ENCODE data around the gene GPATCH8. TPM values are rescaled to one million over a fixed set of nuclear protein-coding genes. Genes with fewer than 3 reads are reported as not detected.

Gene GPATCH8
- polyA plus RNA-seq, 1 donor from 2014 or later: 24.5 TPM

DNA sequence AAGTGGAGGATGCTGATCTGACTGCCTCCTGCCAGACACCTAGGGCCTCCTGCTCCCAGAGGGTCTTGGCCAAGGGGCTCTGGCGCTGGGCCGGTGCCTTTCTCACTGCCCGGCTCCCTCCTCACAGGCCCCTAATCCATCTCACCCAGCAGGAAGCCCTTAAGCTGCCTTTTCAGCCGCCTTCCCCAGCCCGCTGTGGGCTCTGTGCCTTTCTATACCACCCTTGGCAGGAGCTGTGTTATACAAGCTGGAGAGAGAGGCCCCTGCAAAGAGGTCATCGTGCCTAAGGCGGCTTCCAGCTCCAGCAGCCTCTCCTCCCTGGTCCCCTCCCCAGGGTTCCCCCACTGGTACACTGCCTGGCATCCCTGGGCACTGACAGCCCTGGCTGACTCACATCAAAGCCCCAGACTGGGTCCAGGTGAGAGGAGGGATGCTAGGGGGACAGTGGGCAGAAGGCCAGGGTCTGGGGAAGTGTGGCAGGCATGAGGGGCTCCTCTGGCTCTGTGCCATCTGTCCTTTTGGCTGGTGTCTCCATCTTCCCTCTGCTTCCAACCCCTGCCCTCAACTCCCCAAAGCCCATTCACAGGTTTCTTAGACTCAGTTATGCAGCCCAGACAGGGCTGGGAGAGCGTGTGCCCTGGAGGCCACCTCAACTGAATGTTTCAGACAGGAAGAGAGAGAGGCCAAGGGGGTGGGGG, 38.8 kb upstream of the GPATCH8 start:
- Histone ChIP-seq H3K4me2 (ENCODE audit: low read length) (no peak overlapping the region), H4K20me1 (ENCODE audit: insufficient read depth) (no peaks in the 10 kb centered on the region), H3K9ac (ENCODE audit: low read length) (no peak overlapping the region), H3K79me2 (replicated peaks; ENCODE audit: insufficient read depth, low read length) (no peaks in the 10 kb centered on the region), H3K9me3 (ENCODE audit: low read length) (no peaks in the 10 kb centered on the region), H3K9me2 (ENCODE audit: insufficient read depth, low read length) (no peaks in the 10 kb centered on the region), H3K27me3 (ENCODE audit: insufficient read depth, low read depth, low read length) (no peaks in the 10 kb centered on the region), H2AFZ (ENCODE audit: low read depth, low read length) (no peak overlapping the region), H3K4me3 (ENCODE audit: low read length) (no peak overlapping the region), H3K36me3 (ENCODE audit: insufficient read depth, low read length) (no peaks in the 10 kb centered on the region), H3F3A (ENCODE audit: insufficient read depth, low read length, poor library complexity, severe bottlenecking) (no peaks in the 10 kb centered on the region), H3K27ac (ENCODE audit: low read length) (no peak overlapping the region)
- TF ChIP-seq SMC3 (conservative IDR thresholded peaks at IDR 0.05; ENCODE audit: poor library complexity) (no peak), MXI1 (conservative IDR thresholded peaks at IDR 0.05; ENCODE audit: poor library complexity, severe bottlenecking) (no peak), EP300 (conservative IDR thresholded peaks at IDR 0.05; ENCODE audit: poor library complexity, severe bottlenecking) (no peak), POLR2AphosphoS5 (IDR thresholded peaks at IDR 0.05) (no peak), RAD21 (conservative IDR thresholded peaks at IDR 0.05) (no peak), TAF1 (IDR thresholded peaks at IDR 0.05; ENCODE audit: low read depth) (no peak), EZH2 (IDR thresholded peaks at IDR 0.05; ENCODE audit: borderline replicate concordance, insufficient read depth, low read length, poor library complexity, severe bottlenecking) (no peak)
- TF ChIP-seq, protein P1, sequence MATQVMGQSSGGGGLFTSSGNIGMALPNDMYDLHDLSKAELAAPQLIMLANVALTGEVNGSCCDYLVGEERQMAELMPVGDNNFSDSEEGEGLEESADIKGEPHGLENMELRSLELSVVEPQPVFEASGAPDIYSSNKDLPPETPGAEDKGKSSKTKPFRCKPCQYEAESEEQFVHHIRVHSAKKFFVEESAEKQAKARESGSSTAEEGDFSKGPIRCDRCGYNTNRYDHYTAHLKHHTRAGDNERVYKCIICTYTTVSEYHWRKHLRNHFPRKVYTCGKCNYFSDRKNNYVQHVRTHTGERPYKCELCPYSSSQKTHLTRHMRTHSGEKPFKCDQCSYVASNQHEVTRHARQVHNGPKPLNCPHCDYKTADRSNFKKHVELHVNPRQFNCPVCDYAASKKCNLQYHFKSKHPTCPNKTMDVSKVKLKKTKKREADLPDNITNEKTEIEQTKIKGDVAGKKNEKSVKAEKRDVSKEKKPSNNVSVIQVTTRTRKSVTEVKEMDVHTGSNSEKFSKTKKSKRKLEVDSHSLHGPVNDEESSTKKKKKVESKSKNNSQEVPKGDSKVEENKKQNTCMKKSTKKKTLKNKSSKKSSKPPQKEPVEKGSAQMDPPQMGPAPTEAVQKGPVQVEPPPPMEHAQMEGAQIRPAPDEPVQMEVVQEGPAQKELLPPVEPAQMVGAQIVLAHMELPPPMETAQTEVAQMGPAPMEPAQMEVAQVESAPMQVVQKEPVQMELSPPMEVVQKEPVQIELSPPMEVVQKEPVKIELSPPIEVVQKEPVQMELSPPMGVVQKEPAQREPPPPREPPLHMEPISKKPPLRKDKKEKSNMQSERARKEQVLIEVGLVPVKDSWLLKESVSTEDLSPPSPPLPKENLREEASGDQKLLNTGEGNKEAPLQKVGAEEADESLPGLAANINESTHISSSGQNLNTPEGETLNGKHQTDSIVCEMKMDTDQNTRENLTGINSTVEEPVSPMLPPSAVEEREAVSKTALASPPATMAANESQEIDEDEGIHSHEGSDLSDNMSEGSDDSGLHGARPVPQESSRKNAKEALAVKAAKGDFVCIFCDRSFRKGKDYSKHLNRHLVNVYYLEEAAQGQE (IDR thresholded peaks at IDR 0.05; ENCODE audit: borderline replicate concordance): no peak
- TF ChIP-seq, protein P2, sequence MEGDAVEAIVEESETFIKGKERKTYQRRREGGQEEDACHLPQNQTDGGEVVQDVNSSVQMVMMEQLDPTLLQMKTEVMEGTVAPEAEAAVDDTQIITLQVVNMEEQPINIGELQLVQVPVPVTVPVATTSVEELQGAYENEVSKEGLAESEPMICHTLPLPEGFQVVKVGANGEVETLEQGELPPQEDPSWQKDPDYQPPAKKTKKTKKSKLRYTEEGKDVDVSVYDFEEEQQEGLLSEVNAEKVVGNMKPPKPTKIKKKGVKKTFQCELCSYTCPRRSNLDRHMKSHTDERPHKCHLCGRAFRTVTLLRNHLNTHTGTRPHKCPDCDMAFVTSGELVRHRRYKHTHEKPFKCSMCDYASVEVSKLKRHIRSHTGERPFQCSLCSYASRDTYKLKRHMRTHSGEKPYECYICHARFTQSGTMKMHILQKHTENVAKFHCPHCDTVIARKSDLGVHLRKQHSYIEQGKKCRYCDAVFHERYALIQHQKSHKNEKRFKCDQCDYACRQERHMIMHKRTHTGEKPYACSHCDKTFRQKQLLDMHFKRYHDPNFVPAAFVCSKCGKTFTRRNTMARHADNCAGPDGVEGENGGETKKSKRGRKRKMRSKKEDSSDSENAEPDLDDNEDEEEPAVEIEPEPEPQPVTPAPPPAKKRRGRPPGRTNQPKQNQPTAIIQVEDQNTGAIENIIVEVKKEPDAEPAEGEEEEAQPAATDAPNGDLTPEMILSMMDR (IDR thresholded peaks at IDR 0.05; ENCODE audit: poor library complexity, severe bottlenecking): no peak

DNA sequence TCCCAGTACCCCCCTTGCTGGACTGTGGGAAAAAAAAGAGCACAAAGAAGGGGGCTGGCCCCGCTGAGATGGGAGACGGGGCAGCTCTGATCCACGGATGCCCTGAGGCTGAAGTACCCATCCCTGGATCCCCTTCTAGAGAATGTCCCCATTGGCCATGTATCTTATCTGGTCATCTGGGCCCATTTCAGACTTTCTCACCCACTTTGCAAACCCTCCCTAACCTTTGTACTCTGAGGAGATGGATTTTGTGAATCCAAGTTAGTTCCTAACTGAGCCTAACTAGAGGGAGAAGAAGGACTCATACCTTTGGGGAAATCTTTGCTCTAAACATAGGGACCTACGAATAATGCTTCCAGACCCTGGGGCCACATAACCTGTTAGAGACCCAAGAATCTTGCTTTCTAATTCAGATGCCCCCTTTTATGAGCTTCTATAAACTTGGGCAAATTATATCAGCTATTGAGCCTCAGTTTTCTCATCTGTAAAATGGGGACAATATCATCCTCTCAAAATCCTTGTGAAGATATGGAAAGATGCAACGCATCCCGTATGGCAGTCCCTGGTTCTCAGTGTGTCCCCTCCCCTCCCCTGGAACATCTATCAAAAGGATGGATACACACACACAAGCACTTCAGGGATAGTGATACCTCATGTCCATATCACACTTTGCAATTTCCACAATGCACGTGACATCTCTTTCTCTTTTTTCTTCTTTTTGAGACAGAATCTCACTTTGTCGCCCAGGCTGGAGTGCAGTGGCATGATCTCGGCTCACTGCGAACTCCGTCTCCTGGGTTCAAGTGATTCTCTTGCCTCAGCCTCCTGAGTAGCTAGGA, 37.3 kb upstream of the GPATCH8 start:
- H3K9ac ChIP-seq (ENCODE audit: low read length): no peak overlapping the region
- H4K20me1 ChIP-seq (ENCODE audit: insufficient read depth): no peaks in the 10 kb centered on the region
- no peaks in the 10 kb centered on the region for H3K27me3 ChIP-seq (ENCODE audit: insufficient read depth, low read depth, low read length)
- H3K9me3 ChIP-seq (ENCODE audit: low read length): no peaks in the 10 kb centered on the region
- H3K79me2 ChIP-seq (replicated peaks; ENCODE audit: insufficient read depth, low read length): no peaks in the 10 kb centered on the region
- no peaks in the 10 kb centered on the region for H3K36me3 ChIP-seq (ENCODE audit: insufficient read depth, low read length)
- no peaks in the 10 kb centered on the region for H3K9me2 ChIP-seq (ENCODE audit: insufficient read depth, low read length)
- H3K27ac ChIP-seq (ENCODE audit: low read length): no peak overlapping the region
- TF ChIP-seq MXI1 (conservative IDR thresholded peaks at IDR 0.05; ENCODE audit: poor library complexity, severe bottlenecking): no peak
- TF ChIP-seq EZH2 (IDR thresholded peaks at IDR 0.05; ENCODE audit: borderline replicate concordance, insufficient read depth, low read length, poor library complexity, severe bottlenecking): no peak
- TF ChIP-seq, protein P2 (IDR thresholded peaks at IDR 0.05; ENCODE audit: poor library complexity, severe bottlenecking): no peak
- no peak overlapping the region for H3K4me2 ChIP-seq (ENCODE audit: low read length)
- H2AFZ ChIP-seq (ENCODE audit: low read depth, low read length): no peak overlapping the region
- no peak overlapping the region for H3K4me3 ChIP-seq (ENCODE audit: low read length)
- no peaks in the 10 kb centered on the region for H3F3A ChIP-seq (ENCODE audit: insufficient read depth, low read length, poor library complexity, severe bottlenecking)

All from neural cell (in vitro differentiated cells).